BLaER1 (cell line): ENCODE data around the gene TBC1D10B.
"Not testable (repeated sequence)": the region's sequence is repeated elsewhere in the genome, so short reads cannot be mapped to it uniquely, and the experiment has no call there.

Experiments
- H3K27ac ChIP-seq: shearing (Covaris generic); formaldehyde crosslinking; 2 replicates; pipeline ENCODE4 v1.8.1; 2022
- H3K27me3 ChIP-seq: shearing (Covaris generic); formaldehyde crosslinking; 2 replicates; pipeline ENCODE4 v1.8.1; 2022
- H3K36me3 ChIP-seq: shearing (Covaris generic); formaldehyde crosslinking; 2 replicates; pipeline ENCODE4 v1.8.1; 2022
- H3K4me1 ChIP-seq: shearing (Covaris generic); formaldehyde crosslinking; 2 replicates; pipeline ENCODE4 v1.8.1; 2022
- H3K4me2 ChIP-seq: shearing (Covaris generic); formaldehyde crosslinking; 2 replicates; pipeline ENCODE4 v1.8.1; 2022
- H3K4me3 ChIP-seq: shearing (Covaris generic); formaldehyde crosslinking; 2 replicates; pipeline ENCODE4 v1.8.1; 2022
- H3K9ac ChIP-seq: shearing (Covaris generic); formaldehyde crosslinking; 2 replicates; pipeline ENCODE4 v1.8.1; 2022
- H3K9me3 ChIP-seq: shearing (Covaris generic); formaldehyde crosslinking; 2 replicates; pipeline ENCODE4 v1.8.1; 2022
- H4K20me1 ChIP-seq: shearing (Covaris generic); formaldehyde crosslinking; 2 replicates; pipeline ENCODE4 v1.8.1; 2022
- Cebpa-rat ChIP-seq: shearing (Covaris generic); IDR thresholded peaks from 2 replicates; pipeline ENCODE4 v1.8.1; 2022

The TBC1D10B gene

DNA sequence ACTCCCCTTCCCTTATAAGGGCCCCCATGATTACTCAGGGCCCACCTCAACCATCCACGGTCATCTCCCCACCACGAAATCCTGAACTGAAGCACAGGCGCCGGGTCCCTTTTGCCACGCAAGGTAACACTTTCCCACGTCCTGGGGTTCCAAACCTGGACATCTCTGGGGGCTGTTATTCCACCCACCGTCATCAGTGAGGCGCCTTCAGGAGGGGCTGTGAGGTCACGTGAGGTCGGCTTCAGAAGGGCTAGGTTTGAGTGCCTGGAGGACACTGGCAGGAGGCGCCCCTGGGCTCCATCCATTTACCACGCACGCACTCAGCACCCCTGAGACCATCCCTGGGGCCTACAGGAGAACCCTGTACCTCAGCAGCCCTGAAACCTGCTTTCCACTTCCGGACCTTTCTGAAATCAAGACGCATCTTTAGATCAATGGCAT, 19.3 kb downstream of the TBC1D10B start:
- Histone ChIP-seq H3K9me3 (no peaks in the 10 kb centered on the region), H3K9ac (no peak overlapping the region), H4K20me1 (peaks cover 27% of the 10 kb centered on the region), H3K4me2 (peak overlapping the region; percentile 60; the same call in 1 of the 2 replicates), H3K4me1 (peaks cover 67% of the 10 kb centered on the region), H3K4me3 (no peak overlapping the region), H3K27me3 (no peaks in the 10 kb centered on the region), H3K27ac (peak overlapping the region; percentile 1; the same call in 1 of the 2 replicates), H3K36me3 (peaks cover 41% of the 10 kb centered on the region)
- no peak for TF ChIP-seq Cebpa-rat

DNA sequence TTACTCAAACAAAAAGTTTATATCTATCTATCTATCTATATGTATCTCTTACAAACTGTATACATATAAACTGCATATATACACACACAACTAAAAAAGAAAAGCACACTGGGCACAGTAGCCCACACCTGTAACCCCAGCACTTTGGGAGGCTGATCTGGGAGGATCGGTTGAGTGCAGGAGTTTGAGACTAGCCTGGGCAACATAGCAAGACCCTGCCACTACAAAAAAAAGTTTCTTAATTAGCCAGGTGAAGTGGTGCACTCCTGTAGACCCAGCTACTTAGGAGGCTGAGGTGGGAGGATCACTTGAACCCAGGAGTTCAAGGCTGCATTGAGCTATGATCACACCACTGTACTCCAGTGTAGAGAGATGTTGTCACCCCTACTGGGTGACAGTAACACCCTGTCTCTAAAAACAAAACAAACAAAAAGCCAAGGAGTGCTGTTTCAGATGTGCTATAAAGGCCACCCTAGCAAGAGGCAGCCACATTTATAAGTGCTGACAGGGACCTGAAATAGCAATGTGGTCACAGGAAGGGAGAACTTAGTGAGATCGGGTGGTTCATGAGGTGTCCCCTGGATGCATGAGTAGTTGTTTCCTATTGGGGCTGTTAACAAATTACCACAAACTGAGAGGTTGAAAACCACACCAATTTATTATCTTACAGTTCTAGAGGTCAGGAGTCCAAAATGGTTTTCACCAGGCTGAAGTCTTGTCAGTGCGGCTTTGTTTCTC, 20.0 kb downstream of the TBC1D10B start:
- peaks cover 61% of the 10 kb centered on the region for H3K4me1 ChIP-seq

DNA sequence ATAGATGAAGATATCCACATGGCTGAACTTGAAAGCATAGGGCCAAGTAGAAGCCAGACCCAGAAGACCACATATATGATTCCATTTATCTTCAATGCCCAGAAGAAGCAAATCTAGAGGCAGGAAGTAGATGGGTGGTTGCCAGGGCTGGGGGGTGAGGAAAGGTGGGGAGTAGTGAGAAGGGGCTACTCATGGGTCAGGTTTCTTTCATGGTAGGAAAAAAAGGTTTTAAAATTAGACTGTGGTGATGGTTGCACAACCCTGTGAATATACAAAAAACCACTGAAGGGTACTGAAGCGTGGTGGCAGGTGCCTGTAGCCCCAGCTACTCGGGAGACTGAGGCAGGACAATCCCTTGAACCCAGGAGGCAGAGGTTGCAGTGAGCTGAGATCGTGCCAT, 20.6 kb downstream of the TBC1D10B start:
- Histone ChIP-seq H3K4me3 (no peak overlapping the region), H3K4me1 (peaks cover 61% of the 10 kb centered on the region), H3K9me3 (no peaks in the 10 kb centered on the region), H4K20me1 (peaks cover 24% of the 10 kb centered on the region), H3K27ac (peak overlapping the region; percentile 65), H3K9ac (peak overlapping the region; percentile 43; the same call in 1 of the 2 replicates), H3K4me2 (peak overlapping the region; percentile 60), H3K36me3 (peaks cover 41% of the 10 kb centered on the region), H3K27me3 (no peaks in the 10 kb centered on the region)
- peak; percentile 62; the same call in 1 of the 2 replicates for TF ChIP-seq Cebpa-rat

More for the DNA sequence above, 20.0 kb downstream of the TBC1D10B start:
- Histone ChIP-seq H3K9ac (no peak overlapping the region; the same call in 1 of the 2 replicates), H3K27me3 (no peaks in the 10 kb centered on the region), H3K9me3 (no peaks in the 10 kb centered on the region), H3K27ac (peak overlapping the region; percentile 1; the same call in 1 of the 2 replicates), H3K4me2 (peak overlapping the region; percentile 60), H4K20me1 (peaks cover 27% of the 10 kb centered on the region), H3K36me3 (peaks cover 41% of the 10 kb centered on the region), H3K4me3 (no peak overlapping the region)
- no peak for TF ChIP-seq Cebpa-rat

DNA sequence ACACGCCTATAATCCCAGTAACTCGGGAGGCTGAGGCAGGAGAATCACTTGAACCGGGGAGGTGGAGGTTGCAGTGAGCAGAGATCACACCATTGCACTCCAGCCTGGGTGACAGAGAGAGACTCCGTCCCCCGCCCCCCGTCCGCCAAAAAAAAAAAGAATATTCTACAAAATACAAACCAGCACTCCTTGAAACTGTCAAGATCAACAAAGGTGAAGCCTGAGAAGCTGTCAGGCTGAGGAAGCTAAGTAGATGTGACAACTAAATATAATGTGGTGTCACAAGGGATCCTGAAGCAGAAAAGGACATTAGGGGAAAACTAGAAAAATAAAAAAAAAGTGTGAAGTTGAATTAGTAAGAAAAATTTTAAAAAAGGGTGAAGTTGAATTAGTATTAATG, 21.4 kb downstream of the TBC1D10B start:
- H3K4me3 ChIP-seq, result no peak overlapping the region
- H3K36me3 ChIP-seq, result peaks cover 41% of the 10 kb centered on the region
- peak overlapping the region; percentile 60 for H3K4me2 ChIP-seq
- H3K4me1 ChIP-seq, result peaks cover 57% of the 10 kb centered on the region
- peaks cover 17% of the 10 kb centered on the region for H4K20me1 ChIP-seq
- H3K27ac ChIP-seq, result peak overlapping the region; percentile 65
- TF ChIP-seq Cebpa-rat, result no peak
- no peaks in the 10 kb centered on the region for H3K9me3 ChIP-seq
- no peaks in the 10 kb centered on the region for H3K27me3 ChIP-seq
- peak overlapping the region; percentile 43; the same call in 1 of the 2 replicates for H3K9ac ChIP-seq

DNA sequence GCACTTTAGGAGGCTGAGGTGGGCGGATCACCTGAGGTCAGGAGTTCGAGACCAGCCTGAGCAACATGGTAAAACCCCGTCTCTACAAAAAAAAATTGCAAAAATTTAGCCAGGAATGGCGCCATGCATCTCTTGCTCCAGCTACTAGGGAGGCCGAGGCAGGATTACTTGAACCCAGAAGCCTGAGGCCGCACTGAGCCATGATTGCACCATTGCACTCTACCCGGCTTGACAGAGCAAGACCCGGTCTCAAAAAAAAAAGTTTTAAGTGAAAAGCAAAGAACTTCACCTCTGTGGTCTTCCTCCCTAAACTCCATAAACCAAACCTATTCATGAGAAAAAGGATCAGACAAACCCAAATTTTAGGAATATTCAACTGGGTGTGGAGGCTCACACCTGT, 22.2 kb downstream of the TBC1D10B start:
- H3K4me1 ChIP-seq, result peaks cover 56% of the 10 kb centered on the region
- H3K27ac ChIP-seq, result 0 out of 2 replicates have a peak overlapping the region, but pooled peaks have one; percentile 53
- TF ChIP-seq Cebpa-rat, result no peak
- H4K20me1 ChIP-seq, result 0 out of 2 replicates have a peak, but pooled peaks cover 9% of the 10 kb centered on the region
- no peaks in the 10 kb centered on the region for H3K27me3 ChIP-seq
- H3K9ac ChIP-seq, result no peak overlapping the region
- H3K9me3 ChIP-seq, result no peaks in the 10 kb centered on the region
- H3K36me3 ChIP-seq, result peaks cover 33% of the 10 kb centered on the region
- no peak overlapping the region for H3K4me2 ChIP-seq
- no peak overlapping the region for H3K4me3 ChIP-seq

DNA sequence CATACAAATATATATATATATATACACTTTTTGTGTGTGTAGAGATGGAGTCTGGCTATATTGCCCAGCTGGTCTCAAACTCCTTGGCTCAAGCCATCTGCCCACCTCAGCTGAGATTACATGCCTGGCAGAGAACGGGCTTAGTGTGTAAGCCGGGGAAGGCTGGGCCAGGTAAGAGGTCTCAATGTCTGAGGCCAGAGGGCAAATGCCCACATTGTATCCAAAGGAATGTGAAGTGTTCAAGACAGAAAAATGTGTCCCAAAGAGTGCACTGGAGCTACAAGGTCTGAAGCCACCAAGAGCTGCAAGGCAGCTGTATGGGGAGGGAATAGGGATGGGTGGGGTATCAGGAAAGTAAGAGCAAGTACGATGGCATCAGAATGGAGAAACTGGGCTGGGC, 24.0 kb downstream of the TBC1D10B start:
- H3K9ac ChIP-seq, result no peak overlapping the region
- no peak overlapping the region for H3K4me2 ChIP-seq
- TF ChIP-seq Cebpa-rat, result no peak
- no peaks in the 10 kb centered on the region for H4K20me1 ChIP-seq
- H3K4me3 ChIP-seq, result no peak overlapping the region
- no peaks in the 10 kb centered on the region for H3K27me3 ChIP-seq
- H3K4me1 ChIP-seq, result peaks cover 68% of the 10 kb centered on the region
- H3K9me3 ChIP-seq, result no peaks in the 10 kb centered on the region
- H3K27ac ChIP-seq, result no peak overlapping the region
- H3K36me3 ChIP-seq, result peaks cover 14% of the 10 kb centered on the region

DNA sequence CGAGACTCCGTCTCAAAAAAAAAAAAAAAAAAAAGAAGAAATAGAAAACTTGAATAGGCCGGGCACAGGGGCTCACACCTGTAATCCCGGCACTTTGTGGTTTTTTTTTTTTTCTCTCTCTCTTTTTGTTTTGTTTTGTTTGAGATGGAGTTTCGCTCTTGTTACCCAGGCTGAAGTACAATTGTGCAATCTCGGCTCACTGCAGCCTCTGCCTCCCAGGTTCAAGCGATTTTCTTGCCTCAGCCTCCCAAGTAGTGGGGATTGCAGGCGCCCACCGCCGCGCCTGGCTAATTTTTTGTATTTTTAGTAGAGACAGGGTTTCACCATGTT, 26.8 kb downstream of the TBC1D10B start:
- not testable (repeated sequence) for H3K27me3 ChIP-seq, H3K4me3 ChIP-seq, H3K36me3 ChIP-seq, H3K9me3 ChIP-seq, H3K27ac ChIP-seq, H3K9ac ChIP-seq, H4K20me1 ChIP-seq
- peaks cover 57% of the 10 kb centered on the region for H3K4me1 ChIP-seq
- H3K4me2 ChIP-seq, result 0 out of 2 replicates have a peak overlapping the region, but pooled peaks have one; percentile 55

DNA sequence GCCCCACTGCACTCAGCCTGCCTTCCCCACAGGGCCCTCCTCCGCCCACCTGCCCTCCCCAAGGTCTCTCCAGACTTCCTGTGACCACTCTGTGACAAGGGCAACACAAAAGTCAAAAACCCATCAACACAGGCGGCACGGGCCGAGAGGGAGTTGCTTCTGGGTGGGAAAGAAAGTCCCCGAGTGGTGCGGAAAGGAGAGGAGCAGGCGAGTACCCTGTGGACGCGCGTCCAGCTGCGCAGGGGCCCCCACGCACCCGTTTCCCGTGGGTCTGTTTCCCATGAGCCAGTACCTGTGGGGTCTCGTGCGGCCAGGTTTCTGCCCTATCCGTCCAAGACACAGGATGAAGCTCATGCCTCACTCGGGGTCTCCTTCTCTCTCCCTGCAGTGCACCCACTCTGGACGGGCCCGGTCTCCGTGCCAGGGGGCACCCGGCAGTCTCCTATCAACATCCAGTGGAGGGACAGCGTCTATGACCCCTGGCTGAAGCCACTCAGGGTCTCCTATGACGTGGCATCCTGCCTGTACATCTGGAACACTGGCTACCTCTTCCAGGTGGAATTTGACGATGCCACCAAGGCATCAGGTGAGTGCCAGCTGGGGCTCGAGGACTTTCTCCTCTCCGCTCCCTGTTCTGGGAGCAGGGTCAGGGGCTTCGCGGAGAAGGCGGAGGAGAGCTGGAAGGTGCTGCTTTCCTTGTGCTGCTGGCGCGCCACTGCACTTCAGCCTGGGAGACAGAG, 27.4 kb downstream of the TBC1D10B start:
- H3K4me2 ChIP-seq, result peak overlapping the region; percentile 55

DNA sequence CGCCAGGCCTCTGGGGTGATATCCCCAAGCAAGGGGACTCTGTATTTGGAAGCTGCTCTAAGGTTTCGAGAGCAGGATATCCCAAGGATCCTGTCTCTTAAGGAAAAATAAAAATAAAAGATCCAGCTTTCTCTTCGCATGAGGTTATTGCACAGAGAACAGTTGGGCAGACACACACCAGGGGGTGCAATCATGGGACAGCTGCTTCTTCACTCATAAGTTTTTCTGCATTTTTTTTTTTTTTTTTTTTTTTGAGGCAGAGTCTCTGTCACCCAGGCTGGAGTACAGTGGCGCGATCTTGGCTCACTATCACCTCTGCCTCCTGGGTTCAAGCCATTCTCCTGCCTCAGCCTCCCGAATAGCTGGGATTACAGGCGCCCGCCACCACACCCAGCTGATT, 28.3 kb downstream of the TBC1D10B start:
- not testable (repeated sequence) for H3K4me3 ChIP-seq, H3K27ac ChIP-seq, H3K27me3 ChIP-seq, H4K20me1 ChIP-seq, H3K9me3 ChIP-seq, H3K36me3 ChIP-seq
- peak overlapping the region; percentile 55; the same call in 1 of the 2 replicates for H3K4me2 ChIP-seq
- H3K9ac ChIP-seq, result 0 out of 2 replicates have a peak overlapping the region, but pooled peaks have one; percentile 29
- H3K4me1 ChIP-seq, result peaks cover 54% of the 10 kb centered on the region

More for the DNA sequence above, 27.4 kb downstream of the TBC1D10B start:
- Histone ChIP-seq H3K4me1 (peaks cover 54% of the 10 kb centered on the region), H3K36me3 (no peaks in the 10 kb centered on the region), H3K9ac (0 out of 2 replicates have a peak overlapping the region, but pooled peaks have one; percentile 29), H3K9me3 (no peaks in the 10 kb centered on the region), H3K4me3 (no peak overlapping the region), H3K27me3 (no peaks in the 10 kb centered on the region), H4K20me1 (no peaks in the 10 kb centered on the region), H3K27ac (peak overlapping the region; percentile 19; the same call in 1 of the 2 replicates)
- TF ChIP-seq Cebpa-rat, result no peak

DNA sequence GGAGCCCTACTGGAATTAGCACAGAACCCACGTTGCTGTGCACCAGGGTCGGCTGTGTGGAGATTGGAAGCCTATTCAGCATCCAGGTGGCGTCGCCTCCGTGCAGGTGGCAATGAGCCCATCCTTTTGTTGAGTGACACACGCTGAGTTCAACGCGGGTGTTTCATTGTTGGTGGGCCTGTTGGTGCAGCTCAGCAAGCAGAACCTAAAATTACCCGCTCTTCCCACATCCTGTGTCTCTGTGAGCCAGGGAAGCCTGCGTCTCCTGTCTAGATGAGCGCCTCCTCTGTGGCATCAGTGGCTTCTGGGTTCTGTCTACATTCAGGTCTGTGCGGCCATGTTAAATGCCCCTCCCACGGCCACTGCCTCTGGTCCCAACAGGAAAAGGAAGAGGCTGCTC, 29.7 kb downstream of the TBC1D10B start:
- TF ChIP-seq Cebpa-rat, result no peak
- no peak overlapping the region for H3K9ac ChIP-seq
- no peak overlapping the region for H3K4me3 ChIP-seq
- H3K4me1 ChIP-seq, result peaks cover 61% of the 10 kb centered on the region
- H3K27me3 ChIP-seq, result no peaks in the 10 kb centered on the region
- H3K4me2 ChIP-seq, result peak overlapping the region; percentile 64
- H3K27ac ChIP-seq, result no peak overlapping the region
- H3K9me3 ChIP-seq, result no peaks in the 10 kb centered on the region
- H3K36me3 ChIP-seq, result no peaks in the 10 kb centered on the region
- no peaks in the 10 kb centered on the region for H4K20me1 ChIP-seq

DNA sequence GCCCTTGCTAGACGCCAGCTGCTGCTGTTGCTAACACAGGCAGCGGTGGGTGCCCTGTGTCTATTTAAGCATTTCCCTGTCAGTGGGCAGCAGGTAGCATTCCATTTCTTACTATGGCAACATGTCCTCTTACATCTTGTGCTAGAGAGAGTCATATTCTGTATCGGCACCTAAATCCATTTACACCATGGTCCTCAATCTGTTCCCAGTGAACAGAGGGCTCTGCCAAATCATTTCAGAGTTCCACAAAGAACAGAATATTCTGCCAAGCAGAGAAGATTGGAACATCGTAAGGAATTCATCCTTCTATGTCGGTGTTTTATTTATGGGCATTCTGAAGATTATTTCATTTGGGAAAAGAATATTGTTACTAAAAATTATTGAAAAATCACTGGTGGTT, 31.6 kb downstream of the TBC1D10B start:
- not testable (repeated sequence) for H3K9ac ChIP-seq, H3K4me3 ChIP-seq
- H3K4me1 ChIP-seq, result peaks cover 62% of the 10 kb centered on the region

DNA sequence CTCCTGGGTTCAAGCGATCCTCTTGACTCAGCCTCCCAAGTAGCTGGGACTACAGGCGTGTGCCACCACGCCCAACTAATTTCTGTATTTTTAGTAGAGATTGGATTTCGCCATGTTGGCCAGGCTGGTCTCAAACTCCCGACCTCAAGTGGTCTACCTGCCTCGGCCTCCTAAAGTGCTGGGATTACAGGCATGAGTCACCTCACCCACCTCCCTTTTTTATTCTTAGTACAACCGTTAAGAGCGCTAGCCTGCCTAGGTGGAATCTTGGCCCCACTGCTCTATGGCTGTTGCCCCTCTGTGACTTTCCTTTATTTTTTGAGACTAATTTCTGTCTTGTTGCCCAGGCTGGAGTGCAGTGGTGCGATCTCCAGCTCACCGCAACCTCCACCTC, 32.3 kb downstream of the TBC1D10B start:
- not testable (repeated sequence) for H3K36me3 ChIP-seq, H3K27me3 ChIP-seq, H3K27ac ChIP-seq, H3K4me3 ChIP-seq, H3K9ac ChIP-seq, H4K20me1 ChIP-seq, H3K9me3 ChIP-seq
- peaks cover 54% of the 10 kb centered on the region for H3K4me1 ChIP-seq
- H3K4me2 ChIP-seq, result peak overlapping the region; percentile 50; the same call in 1 of the 2 replicates

More for the DNA sequence above, 31.6 kb downstream of the TBC1D10B start:
- H3K4me2 ChIP-seq, H4K20me1 ChIP-seq, H3K9me3 ChIP-seq, H3K27me3 ChIP-seq, H3K36me3 ChIP-seq, H3K27ac ChIP-seq: not testable (repeated sequence)
